ENCODE measurements around the gene ALKBH3.

Gene ALKBH3

DNA sequence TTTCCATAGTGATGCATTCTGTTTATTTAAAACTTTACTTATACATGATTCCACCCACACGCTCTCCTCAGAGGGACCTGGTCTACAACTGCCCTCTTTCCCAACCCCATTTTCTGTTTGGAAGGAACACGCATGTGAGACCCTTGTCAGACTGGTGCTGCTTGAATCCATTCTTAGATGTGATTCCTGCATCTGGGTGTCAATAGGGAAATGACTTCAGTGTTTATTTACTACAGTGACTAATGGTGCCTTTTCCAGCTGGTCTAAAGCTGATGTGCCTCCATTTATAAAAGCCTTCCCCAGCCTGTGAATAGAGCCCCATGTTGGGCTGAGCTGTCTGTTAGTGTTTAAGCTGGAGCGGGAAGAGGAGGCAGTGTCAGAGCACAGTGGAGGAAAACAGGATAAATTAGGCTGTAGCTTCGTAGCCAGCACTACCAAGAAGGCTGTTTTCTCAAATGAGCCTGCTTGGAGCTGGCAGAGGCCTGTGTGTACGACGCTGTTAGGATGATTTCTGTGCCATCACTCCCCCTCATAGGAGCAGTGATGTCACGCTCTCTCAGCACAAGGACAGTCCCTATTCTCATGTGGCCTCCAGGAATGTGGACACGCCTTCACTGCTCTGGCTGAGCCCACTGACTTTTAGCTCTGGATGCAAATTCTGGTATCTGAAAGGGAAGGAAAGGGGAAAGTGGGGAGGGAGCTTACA lies 42.9 kb downstream of the ALKBH3 start:
- DNase-seq: no peak

DNA sequence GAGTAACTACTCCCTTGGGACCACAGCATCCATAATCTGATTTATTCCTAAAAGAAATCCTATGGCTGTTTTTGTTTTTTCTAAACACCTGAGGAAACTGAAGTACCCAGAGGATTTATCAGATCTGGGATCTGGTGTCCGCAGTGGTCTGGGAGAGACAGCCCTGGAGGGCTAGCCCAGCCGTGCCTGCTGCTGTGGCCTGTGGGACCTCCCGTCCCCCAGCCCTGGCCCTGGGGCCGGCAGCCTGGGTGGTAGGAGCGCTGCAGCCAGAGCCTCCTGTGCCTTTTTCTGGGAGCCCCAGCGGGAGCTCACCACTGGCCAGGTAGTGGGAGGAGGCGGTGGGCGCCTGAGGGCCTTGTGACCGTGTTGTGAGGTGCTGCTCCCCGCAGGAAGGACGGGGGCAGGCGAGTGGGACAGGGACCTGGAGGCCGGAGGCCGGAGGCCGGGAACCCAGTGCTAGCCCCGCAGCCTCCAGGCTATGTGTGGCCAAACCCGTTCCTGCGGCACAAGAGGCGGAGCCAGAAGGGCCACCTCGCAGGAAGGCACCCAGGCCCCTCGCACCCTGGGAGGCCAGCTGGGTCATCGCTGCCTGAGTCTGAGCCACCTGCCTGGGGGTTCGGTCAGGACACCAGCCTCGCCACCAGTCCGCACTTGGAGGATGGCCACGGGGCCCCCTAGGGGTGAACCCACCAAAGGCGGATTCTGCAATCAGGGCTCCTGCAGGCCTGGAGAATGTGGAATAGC lies 43.7 kb downstream of the ALKBH3 start:
- DNase-seq: no peak

DNA sequence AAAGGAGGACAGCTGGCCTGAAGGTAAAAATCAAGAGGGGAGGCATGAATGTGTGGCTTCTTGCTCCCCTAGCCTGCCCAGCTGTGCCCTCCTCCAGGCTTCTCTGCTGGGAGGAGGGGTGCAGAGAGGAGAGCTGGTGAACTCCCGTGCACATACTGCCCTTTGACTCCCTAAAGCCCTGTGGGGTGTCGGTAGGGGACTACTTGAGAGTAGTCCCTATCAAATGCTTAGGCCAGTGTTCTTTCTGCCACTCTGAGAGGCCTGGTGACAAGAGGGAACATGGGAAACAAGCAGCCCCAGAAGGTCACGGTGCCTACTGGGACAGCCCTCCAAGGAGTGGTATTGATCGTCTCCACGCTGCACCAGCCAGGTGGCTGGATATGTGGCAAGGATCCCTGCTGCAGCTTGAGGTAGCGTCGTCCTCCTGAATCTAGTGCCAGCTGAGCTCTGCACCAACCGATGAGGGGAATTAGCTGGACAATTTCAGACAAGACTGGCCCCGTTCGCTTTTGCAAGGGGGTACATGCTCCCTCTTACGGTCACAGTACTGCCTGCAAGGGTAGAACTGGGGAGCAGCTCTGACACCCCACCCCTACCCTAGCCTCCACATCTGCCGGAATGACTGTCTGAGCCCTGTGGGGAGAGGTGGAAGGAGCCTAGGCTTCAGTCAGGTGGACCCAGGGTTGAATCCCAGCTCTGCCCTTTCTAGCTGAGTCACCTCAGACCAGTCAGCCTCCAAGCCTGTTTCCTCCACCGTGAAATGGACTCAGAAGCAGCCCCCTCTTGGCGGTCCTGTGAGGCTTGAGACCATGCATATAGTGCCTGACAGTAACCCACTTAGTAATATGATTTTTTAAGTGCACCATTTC lies 44.7 kb downstream of the ALKBH3 start:
- no peak for DNase-seq

DNA sequence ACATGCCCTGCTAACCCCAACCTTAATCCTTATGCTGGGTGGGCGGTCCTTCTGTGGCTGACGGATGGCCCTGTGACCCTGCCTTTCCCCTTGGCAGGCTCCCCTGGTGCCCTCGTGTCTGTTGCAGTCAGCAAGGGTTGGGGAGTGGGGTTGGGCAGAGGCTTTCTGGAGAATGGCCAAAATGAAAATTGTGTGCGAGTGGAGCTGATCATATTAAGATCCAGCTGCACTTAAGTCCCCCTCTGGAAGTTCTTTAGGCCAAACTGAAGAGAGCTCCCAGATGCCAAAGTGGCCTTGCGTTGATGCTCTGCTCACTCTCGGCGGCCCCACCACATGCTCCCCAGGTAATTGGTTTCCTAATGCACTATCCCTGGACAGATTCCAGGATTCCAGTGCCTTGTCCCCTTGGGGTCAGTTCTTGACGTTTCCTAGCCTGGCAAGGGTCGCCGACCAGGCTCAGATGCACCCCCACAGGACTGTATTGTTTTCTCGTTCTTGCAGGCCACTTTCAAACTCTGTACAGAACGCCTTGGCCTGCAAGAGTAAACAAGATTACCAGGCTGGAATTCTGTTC lies 45.4 kb downstream of the ALKBH3 start:
- no peak for DNase-seq

DNA sequence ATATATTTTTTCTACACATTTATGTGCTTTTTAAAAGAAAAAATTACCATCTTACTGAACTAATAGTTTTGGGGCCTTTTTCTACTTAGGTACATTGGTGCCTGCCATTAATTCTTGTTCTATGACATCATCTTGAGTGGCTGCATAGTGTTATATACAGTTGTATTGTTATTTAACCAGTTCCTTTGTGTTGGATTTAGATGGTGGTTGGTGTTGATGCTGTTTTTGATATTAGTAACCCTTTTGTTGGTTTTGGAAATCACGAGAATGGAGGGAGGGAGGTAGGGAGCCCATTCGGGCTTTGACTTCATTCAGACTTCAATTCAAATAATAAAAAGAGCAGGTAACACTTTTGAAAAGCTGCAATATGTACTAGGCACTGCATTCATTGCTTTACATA lies 46.4 kb downstream of the ALKBH3 start:
- DNase-seq: no peak

DNA sequence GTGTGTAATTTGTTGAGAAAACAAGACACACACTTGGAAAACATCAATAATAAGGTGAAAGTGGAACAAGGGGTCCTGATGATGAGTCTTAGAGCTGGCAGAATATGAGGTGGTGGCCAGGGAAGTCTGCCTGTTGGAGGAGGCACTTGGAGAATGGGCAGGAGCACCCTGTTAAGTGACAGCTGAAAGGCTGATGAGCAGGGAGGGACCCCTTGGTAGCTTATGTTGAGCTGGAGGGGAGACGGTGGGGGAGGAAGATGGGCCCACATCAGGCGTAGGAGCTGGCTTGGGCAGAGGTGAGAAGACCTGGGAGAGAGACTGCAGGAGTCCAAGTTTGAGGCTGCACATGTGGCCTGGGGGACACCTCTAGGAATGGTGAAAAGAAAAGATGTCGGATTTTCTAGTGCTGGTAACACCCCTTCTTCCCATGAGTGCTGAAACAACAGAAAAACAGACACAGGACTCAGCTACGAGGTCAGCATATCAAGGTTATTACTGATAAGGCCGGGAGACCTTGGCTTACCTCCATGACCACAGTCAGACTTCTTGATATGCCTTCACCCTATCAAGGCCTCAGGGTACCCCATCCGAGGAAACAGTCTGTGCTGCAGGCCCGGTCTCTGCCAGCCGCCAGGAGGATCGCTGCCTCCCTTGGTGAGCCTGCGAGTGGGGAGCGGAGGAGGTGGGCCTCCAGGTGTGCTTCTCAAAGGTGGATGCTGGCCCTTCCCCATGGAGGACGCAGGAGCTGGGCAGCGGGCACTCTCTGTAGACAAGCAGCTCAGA lies 47.5 kb downstream of the ALKBH3 start:
- DNase-seq: no peak

DNA sequence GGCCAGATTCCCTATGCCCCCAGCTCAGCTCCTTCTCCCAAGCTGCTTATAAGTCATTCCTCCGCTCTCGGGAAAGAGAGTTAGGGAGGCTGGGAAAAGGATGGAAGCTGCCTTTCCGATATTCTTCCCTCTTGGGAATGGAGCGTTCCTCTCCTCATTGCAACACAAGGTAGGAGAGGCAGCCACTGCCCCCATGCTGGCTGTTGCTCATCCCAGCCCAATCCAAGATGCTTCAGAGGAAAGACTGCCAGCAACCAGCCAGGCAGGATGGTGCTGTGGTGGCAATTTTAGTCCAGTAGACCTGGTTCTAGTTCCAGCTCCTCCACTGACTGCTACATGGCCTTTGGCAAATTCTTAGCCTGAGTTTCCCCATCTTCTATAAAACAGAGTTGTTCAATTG lies 48.1 kb downstream of the ALKBH3 start:
- DNase-seq: no peak

DNA sequence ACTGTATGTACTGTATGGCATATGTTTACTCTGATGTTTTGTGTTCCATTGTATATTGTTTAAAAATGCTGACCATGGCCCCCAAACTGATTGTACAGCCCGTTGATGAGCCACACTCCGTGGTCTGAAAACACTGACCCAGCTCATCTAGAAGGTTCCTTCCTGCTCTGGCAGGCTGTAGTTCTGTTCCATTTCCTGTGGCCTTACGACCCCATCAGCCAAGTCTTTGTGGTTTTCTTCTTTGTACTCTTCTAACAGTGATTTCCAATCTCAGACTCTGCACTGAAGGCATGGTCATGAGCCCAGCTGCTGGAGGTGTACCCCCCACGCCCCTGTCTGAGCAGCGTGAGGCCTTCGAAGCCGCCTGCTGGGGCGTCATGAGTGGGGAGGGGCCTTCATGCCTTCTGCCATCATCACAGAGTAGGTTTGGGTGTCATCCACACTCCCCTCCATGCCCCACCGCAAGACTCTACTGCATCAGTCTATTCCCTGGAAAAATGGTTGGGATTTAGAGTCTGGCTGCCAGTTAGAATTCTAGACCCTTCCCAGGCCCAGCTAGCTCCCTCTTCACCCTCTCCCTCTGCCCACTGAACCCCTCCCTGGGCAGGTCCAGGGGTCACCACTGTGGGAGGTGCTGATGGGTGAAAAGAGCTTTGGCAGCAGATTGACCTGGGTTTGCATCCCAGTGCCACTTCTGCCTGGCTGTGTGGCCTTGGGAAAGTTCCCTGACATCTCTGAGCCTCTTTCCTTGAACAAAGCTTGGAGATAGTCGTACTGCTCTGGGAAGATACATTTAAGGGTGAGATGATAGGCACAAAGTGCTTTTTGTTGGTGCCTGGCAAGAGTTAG lies 50.5 kb downstream of the ALKBH3 start:
- DNase-seq: no peak

DNA sequence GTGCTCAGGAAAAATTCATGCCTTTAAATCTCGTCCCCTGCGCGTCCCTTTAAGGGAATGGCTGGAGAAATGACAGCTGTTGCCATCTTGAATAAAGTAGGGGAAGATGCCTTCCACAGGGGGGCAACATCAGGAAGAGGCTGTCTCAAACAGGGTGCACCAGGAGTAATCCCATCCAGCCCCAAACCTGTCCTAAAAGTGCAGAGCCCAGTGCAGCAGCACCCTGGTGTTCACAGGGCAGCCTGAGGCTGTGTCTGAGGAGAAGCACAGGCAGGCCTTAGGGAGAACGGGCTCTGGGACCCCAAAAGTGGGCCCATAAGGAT lies 51.0 kb downstream of the ALKBH3 start:
- no peak for DNase-seq

DNA sequence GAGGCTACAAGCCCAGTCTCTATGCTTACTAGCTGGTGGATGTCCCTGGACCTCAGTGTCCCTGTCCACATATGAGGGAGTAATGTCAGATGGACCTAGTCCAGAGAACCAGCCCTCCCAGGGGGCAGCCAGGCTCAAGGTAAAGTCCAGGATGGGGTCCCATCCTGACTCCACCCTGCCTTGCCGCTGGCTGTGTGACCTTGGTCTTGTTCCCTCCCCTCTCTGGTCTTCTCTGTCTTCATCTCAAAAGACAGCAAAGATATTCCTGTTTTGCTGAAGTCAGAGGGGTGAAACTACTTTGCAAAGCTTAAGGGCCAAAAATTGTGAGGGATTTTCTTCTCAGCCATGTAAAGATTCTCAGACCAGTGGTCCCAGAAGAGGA lies 52.6 kb downstream of the ALKBH3 start:
- no peak for DNase-seq

DNA sequence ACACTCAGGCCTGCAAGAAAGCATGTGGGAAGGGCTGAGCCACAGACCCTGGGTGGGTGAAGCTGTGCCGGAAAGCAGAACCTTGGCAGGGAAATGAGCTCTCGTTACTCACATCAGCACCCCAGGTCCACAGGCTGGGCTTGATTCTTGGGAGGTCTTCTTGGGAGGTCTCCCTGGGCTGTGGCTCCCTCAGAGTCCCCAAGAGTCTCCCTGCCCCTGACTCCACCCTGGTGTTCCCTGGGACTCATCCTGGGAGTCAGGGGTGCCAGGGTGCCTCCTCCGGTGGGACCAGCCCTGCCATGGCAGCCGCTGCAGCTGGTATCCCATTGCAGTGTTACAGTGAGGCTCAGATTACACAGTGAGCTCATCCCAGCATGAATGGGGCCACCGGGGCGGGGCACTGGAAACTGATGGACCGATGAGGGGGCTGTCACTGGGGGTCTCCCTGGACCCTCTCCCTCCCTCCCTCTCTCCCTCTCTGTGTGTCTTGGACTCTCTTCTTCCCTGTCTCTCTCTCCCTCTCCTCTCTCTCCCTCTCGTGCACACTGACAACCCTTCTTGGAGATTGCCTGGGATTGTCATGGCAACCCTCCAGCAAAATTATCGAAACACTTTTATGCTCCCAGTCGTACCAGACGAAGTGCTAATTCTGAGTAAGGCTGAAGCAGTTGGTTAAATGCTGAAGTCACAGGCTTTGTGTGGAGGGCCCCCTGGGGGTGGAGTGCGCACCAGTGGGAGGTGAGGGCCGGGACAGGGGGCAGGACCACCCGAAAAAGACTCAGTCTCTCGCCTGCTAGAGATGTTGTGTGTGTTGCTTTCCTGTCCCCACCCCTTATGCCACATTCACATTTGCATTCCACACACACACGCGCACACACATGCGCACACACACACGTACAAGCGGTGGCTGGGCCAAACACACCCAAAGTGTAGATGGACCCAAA lies 53.2 kb downstream of the ALKBH3 start:
- DNase-seq: no peak

DNA sequence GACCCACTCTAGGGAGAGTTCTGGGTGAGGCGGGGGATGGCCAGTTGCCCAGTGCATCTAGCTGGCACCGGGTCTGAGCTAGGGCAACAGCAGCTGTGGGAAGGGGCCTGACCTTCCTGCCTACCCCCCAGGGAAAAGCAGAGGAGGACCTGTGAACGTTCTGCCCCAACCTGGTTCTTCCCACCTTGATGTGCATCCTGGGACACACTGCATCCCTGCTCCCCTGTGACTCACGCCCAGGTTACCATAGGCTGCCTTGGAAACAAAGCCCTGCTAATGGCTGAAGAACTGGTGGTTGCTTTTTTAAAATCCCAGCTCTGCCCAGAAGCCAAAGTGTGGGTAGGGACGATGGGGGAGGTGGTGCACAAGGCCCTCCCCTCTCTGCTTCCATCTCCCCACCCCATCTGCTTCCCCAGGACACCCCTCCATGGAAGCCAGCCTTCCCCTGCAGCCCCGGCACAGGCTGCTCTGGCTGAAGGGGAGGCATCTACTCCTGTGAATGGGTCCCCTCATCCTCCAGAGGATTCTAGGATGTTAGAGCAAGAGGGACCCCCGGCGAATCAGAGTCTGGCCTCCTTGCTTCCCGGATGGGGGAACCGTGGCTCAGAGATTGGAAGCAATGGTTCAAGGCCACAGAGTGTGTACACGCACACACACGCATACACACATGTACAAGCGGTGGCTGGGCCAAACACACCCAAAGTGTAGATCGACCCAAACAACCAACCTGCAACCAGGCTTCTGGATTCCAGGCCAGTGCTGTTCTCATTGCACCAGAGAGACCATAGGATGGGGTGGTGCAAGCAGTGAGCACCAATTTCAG lies 54.2 kb downstream of the ALKBH3 start:
- DNase-seq: no peak

DNA sequence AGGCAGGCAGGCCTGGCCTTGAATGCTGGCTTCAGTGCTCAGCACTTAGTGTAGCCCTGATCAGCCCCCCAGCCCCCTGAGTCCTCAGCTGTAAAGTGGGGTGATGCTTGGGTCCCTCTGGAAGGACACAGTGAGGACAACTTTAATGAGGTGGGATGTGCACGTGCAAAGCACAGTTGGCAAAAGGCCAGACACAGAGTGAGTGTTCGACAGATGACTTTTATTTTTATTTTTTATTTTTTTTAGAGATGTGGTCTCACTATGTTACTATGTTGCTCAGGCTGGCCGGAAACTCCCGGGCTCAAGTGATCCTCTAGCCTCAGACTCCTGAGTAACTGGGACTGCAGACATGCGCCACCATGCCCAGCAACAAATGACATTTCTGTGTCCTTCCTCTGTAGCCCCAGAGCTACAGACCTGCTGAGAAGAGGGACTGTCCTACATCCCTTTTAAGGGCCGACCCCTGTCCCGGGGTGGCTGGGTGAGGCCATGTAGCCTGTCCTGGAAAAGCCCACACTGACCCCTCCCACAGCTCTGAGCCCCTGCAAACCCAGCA lies 54.9 kb downstream of the ALKBH3 start:
- no peak for DNase-seq

DNA sequence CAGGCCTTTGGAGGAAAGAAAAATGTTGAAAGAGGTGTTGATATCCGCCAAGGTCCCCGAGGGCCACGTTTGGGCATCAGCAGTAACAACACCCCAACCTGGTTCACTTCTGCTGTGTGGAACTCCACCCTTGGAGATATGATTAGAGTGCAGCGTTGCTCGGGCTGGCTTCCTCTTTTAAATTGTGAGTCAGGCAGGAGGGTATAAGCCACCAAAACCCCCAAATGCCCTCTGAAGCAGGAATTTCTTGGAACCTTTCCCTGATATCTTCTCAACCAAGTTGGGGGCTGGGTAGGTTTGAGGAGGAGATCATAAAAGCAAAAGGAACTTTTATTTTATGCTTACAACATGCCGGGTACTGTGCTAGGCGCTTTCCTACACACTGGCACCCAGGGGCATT lies 55.4 kb downstream of the ALKBH3 start:
- no peak for DNase-seq

DNA sequence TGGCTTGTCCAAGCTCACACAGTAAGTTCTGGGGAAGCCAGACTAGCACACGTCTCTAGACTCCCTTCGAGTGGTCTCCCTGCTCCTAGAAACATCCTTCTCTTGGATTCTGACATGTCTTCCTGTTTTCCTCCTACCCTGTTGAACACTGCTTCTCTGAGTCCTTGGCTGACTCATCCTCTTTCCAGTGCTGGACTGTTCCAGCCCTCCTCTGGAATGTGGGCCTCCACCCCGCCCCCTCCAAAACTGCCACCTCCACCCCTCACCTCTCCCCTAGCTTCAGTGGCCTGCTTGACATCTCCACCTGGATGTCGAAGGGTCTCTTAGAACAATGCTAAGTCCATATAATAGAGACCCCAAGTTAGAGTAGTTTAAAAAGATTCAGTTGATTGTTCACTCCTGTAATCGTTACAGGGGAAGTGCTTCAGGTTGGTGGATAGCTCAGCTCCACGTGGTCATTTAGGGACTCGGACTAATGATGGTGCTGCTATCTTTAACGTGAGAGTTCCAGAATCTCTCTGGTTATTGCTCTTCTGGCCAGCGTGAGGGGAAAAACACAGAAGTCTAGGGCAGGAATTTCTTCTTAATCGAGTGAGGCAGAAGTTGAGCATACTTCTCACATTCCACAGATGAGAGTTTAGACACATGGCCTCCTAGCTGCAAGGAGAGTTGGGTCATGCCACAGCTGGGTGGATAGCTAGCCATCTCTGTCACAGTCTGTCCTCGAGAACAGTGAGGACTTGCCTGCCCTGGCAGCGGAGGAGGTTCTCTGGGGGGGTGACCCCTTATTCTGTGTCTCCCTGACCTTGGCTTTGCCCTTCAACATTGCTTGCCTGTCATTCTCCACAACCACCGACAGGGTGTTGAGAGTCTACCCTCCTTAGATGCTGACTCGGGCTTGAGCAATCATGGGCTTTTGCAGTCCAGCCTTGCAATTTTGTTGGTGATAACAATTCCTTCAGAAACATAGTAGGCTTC lies 57.1 kb downstream of the ALKBH3 start:
- DNase-seq: no peak

DNA sequence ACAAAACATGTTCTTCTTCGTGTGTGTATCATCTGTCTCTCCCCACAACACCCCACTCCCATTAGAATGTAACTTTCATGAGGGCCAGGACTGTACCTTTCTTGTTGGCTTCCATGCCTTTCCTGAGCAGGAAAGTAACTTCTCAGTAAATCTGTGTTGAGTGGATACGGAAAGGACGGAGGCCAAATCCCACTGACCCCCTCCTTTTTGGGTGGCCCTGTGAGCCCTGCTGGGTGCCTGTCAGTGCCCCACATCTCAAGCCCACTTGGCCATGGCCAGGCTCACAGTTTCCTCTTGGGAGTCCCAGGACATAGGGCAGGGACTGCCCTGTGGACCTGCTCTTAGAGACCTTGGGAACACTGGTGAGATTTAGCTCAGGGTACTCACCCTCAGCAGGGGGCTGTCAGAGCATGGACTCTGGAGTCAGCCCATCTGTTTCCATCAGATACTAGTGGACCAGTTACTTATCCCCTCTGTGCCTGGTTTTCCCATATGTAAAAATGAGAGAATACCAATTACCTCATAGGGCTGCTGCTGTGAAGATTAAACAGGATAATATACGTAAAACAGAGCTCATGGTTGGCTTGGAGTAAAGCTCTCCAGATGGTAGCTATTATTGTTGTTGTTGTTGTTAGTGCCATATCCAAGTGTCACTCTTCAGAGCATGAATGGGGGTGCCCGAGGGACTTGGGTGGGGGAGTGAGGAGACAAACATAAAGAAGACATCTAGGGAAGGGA lies 60.8 kb downstream of the ALKBH3 start:
- no peak for DNase-seq

DNA sequence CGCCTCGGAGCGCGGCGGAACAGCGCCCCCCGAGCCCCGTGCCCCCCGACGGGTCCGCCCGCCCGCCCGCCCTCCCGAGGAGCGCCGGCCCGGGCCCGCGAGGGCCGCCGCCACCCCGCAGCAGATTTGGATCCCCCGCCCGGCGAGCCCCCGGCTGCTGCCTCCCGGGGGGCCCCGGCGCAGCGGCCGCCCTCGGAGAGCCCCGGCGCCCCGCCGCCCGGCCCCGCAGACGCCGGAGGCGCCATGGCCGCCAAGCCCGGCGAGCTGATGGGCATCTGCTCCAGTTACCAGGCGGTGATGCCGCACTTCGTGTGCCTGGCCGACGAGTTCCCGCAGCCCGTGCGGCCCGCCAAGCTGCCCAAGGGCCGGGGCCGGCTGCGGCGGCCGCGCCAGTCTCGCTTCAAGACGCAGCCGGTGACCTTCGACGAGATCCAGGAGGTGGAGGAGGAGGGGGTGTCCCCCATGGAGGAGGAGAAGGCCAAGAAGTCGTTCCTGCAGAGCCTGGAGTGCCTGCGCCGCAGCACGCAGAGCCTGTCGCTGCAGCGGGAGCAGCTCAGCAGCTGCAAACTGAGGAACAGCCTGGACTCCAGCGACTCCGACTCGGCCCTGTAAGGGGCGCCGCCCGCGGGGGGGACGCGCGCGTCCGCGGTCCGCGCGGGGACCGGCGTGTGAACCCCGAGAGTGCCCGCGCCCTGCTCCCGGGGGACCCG lies 62.2 kb downstream of the ALKBH3 start:
- DNase-seq: no peak

Data from CD4-positive, alpha-beta T cell treated with Interleukin-17A for 1 hour (primary cell).